ENCODE data around the gene CHTF18. TPM values are rescaled to one million over a fixed set of nuclear protein-coding genes. Genes with fewer than 3 reads are reported as not detected.
"Not testable (repeated sequence)": the region's sequence is repeated elsewhere in the genome, so short reads cannot be mapped to it uniquely, and the experiment has no call there.

CHTF18 gene
- total RNA-seq, 2 experiments from 2014 or later, result 95.6 to 115 TPM

GRCh38 chr16:747978-748746 lies 40.3 kb upstream of the CHTF18 start:
- CTCF ChIA-PET, result interaction anchor here (1.1 to 1.4 kb wide), 3 partner anchors 8 to 37 kb away, joined by 3 to 4 read pairs (median 3); no protein-coding TSS in a partner anchor
- H3K36me3 Mint-ChIP-seq (ENCODE audit: low read depth), result no peaks in the 10 kb centered on the region
- POLR2A ChIA-PET, result interaction anchor here (0.9 to 1.3 kb wide), 2 partner anchors 24 to 352 kb away, joined by 3 read pairs; no protein-coding TSS in a partner anchor
- H3K27ac Mint-ChIP-seq, result no peak overlapping the region
- intact Hi-C loops (cut with micrococcal nuclease), result no loop called here
- H3K4me3 Mint-ChIP-seq, result no peak overlapping the region
- H3K27me3 Mint-ChIP-seq, result no peaks in the 10 kb centered on the region
- no peak for ATAC-seq
- no peaks in the 10 kb centered on the region for H3K4me1 Mint-ChIP-seq (ENCODE audit: low read depth)
- no peaks in the 10 kb centered on the region for H3K9me3 Mint-ChIP-seq
- no peak for DNase-seq
- no peak for TF ChIP-seq CTCF (IDR thresholded peaks at IDR 0.05)

- TF ChIP-seq CTCF (IDR thresholded peaks at IDR 0.05), result no peak
- ATAC-seq (no peak), DNase-seq (no peak)
- Mint-ChIP-seq H3K4me1 (ENCODE audit: low read depth) (no peaks in the 10 kb centered on the region), H3K27me3 (no peaks in the 10 kb centered on the region), H3K4me3 (no peak overlapping the region), H3K36me3 (ENCODE audit: low read depth) (no peaks in the 10 kb centered on the region), H3K27ac (no peak overlapping the region), H3K9me3 (no peaks in the 10 kb centered on the region)
- CTCF ChIA-PET, result interaction anchor here (1.1 to 1.6 kb wide), 3 partner anchors 9 to 38 kb away, joined by 3 to 4 read pairs (median 4); no protein-coding TSS in a partner anchor
- intact Hi-C loops (cut with micrococcal nuclease), result no loop called here
- POLR2A ChIA-PET, result interaction anchor here (0.6 to 1.3 kb wide), 2 partner anchors 20 to 25 kb away, joined by 3 read pairs; no protein-coding TSS in a partner anchor
These were observed 39.4 kb upstream of the CHTF18 start for GRCh38 chr16:749010-749409.

- Mint-ChIP-seq H3K9me3 (no peaks in the 10 kb centered on the region), H3K4me1 (ENCODE audit: low read depth) (no peaks in the 10 kb centered on the region), H3K27me3 (no peaks in the 10 kb centered on the region), H3K36me3 (ENCODE audit: low read depth) (no peaks in the 10 kb centered on the region), H3K4me3 (no peak overlapping the region), H3K27ac (no peak overlapping the region)
- no peak for DNase-seq
- ChIA-PET POLR2A (no interaction called here), CTCF (interaction anchor here (0.7 to 1.6 kb wide), 2 partner anchors 9 to 40 kb away, joined by 3 to 4 read pairs; no protein-coding TSS in a partner anchor)
- TF ChIP-seq CTCF (IDR thresholded peaks at IDR 0.05), result no peak
- intact Hi-C loops (cut with micrococcal nuclease), result no loop called here
- ATAC-seq, result no peak
These were observed 37.9 kb upstream of the CHTF18 start for GRCh38 chr16:750485-750884.

GRCh38 chr16:751152-752006 lies 37.0 kb upstream of the CHTF18 start:
- DNase-seq, result no peak
- ChIA-PET CTCF (no interaction called here), POLR2A (no interaction called here)
- no peak overlapping the region for H3K4me3 Mint-ChIP-seq
- ATAC-seq, result no peak
- H3K27ac Mint-ChIP-seq, result no peak overlapping the region
- TF ChIP-seq CTCF (IDR thresholded peaks at IDR 0.05), result no peak
- intact Hi-C loops (cut with micrococcal nuclease), result no loop called here
- no peaks in the 10 kb centered on the region for H3K36me3 Mint-ChIP-seq (ENCODE audit: low read depth)
- no peaks in the 10 kb centered on the region for H3K27me3 Mint-ChIP-seq
- no peaks in the 10 kb centered on the region for H3K9me3 Mint-ChIP-seq
- no peaks in the 10 kb centered on the region for H3K4me1 Mint-ChIP-seq (ENCODE audit: low read depth)

- ChIA-PET POLR2A (no interaction called here), CTCF (no interaction called here)
- Mint-ChIP-seq H3K4me1 (ENCODE audit: low read depth) (no peaks in the 10 kb centered on the region), H3K27me3 (no peaks in the 10 kb centered on the region), H3K36me3 (ENCODE audit: low read depth) (no peaks in the 10 kb centered on the region), H3K27ac (no peak overlapping the region), H3K9me3 (no peaks in the 10 kb centered on the region), H3K4me3 (no peak overlapping the region)
- ATAC-seq (no peak), DNase-seq (no peak)
- intact Hi-C loops (cut with micrococcal nuclease), result no loop called here
- TF ChIP-seq CTCF (IDR thresholded peaks at IDR 0.05), result no peak
These were observed 36.5 kb upstream of the CHTF18 start for GRCh38 chr16:752007-752312.

- POLR2A ChIA-PET; H3K9me3 Mint-ChIP-seq; ATAC-seq; DNase-seq; H3K4me1 Mint-ChIP-seq (ENCODE audit: low read depth); H3K27me3 Mint-ChIP-seq; H3K4me3 Mint-ChIP-seq; H3K36me3 Mint-ChIP-seq (ENCODE audit: low read depth); H3K27ac Mint-ChIP-seq; intact Hi-C loops (cut with micrococcal nuclease): not testable (repeated sequence)
- CTCF ChIA-PET, result interaction anchor here (1.0 kb wide), 1 partner anchor 8 kb away, joined by 3 read pairs; no protein-coding TSS in a partner anchor
These were observed 34.3 kb upstream of the CHTF18 start for GRCh38 chr16:754121-754607.

Data from activated CD8-positive, alpha-beta T cell treated with anti-CD3 and anti-CD28 coated beads for 36 hours (primary cell).